GM18507 (cell line): Measurements from ENCODE around the gene CDH18.

Experiments
- DNase-seq: peaks from one replicate; pipeline ENCODE4 v3.0.0; 2011; ENCODE audit warnings: low read depth; ENCODE audit not compliant: insufficient read length; ENCODE audit errors: extremely low spot score
- FAIRE-seq: peaks from 2 replicates; lab custom pipeline; 2011; peaks lifted over from hg19 to GRCh38; lab: Jason Lieb, UNC

CDH18 gene

GRCh38 chr5:19531374-19531952 lies 456.5 kb downstream of the CDH18 start:
- DNase-seq = no peak
- FAIRE-seq = no peak

GRCh38 chr5:19519448-19519847 lies 468.6 kb downstream of the CDH18 start:
- FAIRE-seq = no peak
- no peak for DNase-seq

- DNase-seq (no peak), FAIRE-seq (no peak)
These were observed 489.1 kb downstream of the CDH18 start for GRCh38 chr5:19498852-19499251.

GRCh38 chr5:19497229-19497815 lies 490.7 kb downstream of the CDH18 start:
- DNase-seq = no peak
- FAIRE-seq = no peak

DNA sequence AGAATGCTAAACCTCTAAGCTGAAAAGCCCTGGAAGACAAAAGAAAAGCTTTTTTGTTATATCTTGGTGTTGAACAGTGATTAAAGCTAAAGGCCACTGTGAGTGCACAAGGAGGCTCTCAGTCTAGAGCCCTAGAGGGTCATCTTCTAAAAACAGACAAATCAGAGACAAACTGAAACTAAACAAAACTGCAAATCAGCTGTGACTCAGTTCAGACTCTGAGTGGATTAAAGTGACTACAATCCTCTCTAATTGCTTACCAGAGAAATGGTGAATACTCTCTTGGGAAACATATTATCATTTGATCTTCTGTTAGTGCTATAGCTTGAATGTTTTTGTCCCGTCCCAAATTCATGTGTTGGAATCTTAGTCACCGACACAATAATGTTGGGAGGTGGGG lies 491.9 kb downstream of the CDH18 start:
- DNase-seq (no peak), FAIRE-seq (no peak)

DNA sequence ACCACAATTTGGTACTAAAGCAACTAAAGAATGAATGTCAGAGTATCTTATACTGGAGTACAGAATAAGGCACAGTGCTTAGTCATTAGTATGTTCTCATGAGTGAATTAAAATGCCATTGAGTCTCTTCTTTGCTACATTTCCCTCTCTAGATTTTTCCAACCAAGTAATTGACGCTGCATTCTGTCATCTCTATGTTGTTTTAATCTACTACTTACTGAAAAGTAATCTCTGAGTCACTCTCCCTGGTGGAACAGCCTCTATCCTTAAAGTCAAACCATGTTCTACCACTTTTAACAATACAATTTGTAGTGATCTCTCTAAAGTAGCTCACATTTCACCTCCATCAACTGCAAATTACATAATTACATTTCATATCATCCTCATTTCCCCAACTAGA lies 495.1 kb downstream of the CDH18 start:
- DNase-seq (no peak), FAIRE-seq (no peak)

GRCh38 chr5:19488786-19489185 lies 499.2 kb downstream of the CDH18 start:
- no peak for DNase-seq
- FAIRE-seq = no peak

DNA sequence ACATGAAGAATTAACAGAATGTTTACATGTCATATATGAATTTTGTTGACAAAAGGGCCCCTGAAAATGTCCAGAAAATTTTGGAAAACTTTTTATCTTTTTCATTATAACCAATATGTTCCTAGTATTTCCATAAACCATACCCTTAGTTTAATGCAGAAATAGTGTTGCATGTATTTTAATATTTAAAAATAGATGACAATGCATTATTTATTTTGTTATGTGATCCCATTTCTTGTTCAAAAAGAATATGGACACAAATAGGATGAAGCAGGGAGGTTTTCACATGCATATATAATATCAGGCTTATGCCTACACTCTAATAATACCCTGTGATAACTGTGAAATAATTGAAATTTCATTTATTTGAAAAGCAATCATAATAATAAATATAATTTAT lies 500.5 kb downstream of the CDH18 start:
- no peak for FAIRE-seq
- no peak for DNase-seq

DNA sequence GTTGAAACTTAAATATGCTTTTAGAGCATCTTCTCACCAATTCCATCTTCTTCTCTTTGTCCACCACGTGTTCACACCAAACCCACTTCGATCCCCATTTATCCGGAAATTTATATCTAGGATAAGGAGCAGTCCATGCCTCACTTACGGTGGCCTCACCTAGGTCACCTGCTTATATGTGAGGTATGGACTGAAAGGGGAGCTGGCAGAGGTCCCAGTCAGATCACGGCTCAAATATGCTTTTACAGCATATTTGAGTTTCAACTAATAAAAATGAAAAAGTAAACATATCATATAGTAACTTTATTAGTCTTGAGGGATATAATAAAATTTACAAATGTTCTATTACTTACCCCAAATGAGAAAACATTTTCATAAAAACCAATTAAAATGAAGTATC lies 508.4 kb downstream of the CDH18 start:
- DNase-seq (no peak), FAIRE-seq (no peak)

DNA sequence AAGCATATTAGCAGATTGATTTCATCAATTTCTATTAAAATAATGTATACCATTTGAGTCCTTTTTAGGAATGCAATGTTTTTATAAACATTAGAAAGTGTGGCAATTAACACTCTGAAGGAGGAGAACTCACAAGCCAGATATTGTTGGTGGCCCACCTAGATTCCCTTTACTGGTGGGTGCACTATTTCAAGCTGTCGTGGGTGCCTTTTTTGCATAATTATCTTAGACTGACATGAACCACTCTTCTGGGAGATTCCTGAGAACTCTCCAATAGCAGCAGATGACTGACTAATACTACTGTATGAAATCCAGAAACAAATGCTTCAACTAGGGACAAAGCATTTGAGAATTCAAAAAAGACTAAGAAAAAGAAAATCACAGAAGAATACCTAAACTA lies 526.0 kb downstream of the CDH18 start:
- DNase-seq = no peak
- FAIRE-seq = no peak

GRCh38 chr5:19424506-19424905 lies 563.5 kb downstream of the CDH18 start:
- DNase-seq (no peak), FAIRE-seq (no peak)
